ENCODE data around the gene ATP13A1.
A peak's percentile ranks its signal among the peaks of the same experiment; 100 is the strongest.
"Not testable (repeated sequence)": the region's sequence is repeated elsewhere in the genome, so short reads cannot be mapped to it uniquely, and the experiment has no call there.

The ATP13A1 gene

DNA sequence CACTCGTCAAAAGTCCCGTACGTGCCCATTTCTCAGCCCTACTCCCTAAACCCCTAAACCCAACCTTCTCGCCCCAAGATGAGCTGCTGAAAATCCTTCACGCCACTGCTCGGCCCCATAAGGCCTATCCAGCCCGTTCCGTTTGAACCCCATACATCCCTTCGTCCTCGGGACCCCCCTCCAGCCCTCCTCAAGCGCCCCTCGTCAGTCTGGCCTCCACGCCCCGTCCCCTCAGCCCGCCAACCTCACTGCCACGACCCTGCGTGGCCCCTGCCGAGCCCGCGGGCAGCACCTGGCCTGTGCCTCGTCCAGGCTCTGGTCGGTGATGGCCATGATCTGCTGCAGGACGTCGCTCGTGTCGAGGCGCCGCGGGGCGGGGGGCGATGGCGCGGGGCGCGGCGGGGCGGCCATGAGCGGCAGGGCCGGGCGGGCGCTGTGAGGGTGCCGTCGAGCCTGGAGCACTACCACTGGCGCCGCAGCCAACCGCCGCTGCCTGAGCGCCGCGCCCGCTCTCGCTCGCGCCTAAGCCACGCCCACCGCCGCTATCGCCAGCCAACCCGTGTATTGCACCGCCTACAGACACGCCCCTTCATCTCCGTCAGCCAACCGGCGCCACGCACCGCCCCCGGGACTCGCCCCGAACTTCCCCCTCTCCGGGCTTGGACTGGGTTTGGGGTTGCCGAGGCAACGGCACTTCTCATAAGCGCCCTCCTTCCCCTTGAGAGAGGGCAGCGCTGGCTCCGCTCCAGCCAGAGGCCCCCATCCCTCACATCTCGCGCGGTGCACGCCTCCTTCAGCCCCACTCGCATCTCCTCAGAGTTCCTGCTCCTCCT, 45.0 kb downstream of the ATP13A1 start, which contains the start of gene PBX4:
Gene PBX4 (minus strand): TSS at position 469 of the 833 bp plus-strand sequence. CDS start 58 bp downstream, at position 411.
- peak; percentile 94 for DNase-seq

DNA sequence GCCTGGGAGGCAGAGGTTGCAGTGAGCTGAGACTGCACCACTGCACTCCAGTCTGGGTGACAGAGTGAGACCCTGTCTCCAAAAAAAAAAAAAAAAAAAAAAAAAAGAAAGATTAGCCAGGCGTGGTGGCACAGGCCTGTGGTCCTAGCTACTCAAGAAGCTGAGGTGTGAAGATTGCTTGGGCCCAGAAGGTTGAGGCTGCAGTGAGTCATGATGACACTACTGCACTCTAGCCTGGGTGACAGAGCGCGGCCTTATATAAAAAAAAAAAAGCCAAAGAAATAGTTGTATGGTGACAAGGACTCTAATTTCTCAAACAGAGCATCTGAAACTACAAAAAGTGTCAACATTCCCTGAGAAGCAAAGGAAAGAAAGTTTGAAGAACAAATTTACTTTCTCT, 48.4 kb downstream of the ATP13A1 start:
- DNase-seq = no peak

GRCh38 chr19:19613506-19613905, 50.0 kb downstream of the ATP13A1 start:
- no peak for DNase-seq

DNA sequence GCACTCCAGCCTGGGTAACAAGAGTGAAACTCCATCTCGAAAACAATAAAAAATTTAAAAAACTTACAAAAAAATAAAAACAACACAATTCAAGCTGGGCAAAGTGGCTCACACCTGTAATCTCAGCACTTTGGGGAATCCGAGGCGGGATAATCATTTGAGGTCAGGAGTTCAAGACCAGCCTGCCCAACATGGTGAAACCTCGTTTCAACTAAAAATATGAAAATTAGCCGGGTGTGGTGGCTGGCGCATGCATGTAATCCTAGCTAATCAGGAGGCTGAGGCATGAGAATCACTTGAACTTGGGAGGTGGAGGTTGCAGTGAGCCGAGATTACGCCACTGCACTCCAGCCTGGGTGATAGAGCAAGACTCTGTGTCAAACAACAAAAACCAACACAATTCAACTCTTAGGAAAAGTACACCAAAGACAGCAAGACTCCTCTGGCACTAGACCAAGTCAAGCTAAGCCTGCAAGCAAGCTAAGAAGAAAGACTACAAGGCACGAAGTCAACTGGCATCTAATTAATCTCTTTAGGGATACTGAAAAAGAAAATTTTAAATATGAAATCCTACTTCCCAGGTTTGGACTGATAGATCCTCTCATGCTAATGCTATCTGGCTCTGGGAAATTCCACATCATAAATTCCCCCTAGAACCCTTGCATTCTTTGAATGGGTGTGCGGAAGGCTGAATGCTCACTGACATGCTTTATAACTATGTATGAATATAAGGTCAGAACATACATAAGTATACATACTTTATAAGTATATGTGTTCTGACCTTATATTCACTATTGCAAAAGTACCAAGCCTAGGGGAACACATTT, 52.9 kb downstream of the ATP13A1 start:
- DNase-seq = no peak

DNA sequence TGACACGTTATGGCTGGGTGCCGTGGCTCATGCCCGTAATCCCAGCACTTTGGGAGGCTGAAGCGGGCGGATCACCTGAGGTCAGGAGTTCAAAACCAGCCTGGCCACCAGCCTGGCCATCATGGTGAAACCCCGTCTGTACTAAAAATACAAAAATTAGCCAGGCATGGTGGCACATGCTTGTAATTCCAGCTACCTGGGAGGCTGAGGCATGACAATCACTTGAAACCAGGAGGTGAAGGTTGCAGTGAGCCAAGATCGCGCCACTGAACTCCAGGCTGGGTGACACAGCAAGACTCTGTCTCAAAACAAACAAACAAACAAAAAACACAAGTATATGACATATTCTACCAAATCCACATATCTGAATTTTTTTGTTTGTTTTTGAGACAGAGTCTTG, 56.8 kb downstream of the ATP13A1 start:
- DNase-seq = not testable (repeated sequence)

DNA sequence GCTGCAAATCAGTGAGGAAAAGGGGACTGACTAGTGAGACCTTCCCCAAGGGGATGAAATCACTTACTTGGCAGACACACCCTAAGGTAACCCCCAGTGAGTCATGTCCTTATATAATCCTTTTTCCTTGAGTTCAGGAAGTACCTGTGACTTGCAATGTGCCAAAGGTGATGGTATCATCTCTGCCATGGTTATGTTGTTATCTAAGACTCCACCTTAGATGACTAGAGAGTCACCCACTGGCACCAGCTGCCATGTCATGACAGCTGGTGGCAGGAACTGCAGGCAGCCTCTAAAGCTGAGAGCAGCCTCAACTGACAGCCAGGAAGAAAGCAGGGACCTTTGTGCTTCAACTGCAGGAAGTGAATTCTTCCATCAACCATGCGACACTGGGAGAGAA, 57.5 kb downstream of the ATP13A1 start:
- DNase-seq = no peak

DNA sequence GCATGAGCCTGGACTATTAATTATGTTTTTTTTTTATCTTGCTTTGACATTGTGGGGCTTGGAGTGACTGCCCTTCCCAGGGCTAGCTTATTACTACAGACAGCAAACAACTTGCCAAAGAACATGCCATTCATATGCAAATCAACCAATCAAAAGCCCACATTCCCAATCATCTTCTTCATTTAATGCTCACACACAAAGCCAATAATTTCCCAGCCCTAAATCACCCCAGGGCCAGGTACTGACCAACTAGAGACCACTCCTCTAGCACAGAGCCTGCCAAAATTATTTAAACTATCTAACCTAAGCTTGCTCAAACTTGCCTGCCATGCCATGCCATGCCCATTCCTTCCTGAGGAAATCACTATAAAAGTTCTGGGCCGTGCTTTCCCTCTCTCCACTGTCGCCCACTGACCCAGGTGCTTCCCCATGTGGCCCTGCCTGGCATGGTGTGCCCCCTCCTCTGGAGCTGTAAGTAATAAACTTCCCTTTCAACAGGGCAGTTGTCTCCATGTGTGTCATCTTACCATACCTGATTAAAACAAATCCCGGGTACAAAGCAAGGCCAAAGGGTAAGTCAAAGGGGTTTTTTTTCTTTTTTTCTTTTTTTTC, 60.7 kb downstream of the ATP13A1 start:
- no peak for DNase-seq

- no peak for DNase-seq
These were observed 61.3 kb downstream of the ATP13A1 start for GRCh38 chr19:19602136-19602712.

DNA sequence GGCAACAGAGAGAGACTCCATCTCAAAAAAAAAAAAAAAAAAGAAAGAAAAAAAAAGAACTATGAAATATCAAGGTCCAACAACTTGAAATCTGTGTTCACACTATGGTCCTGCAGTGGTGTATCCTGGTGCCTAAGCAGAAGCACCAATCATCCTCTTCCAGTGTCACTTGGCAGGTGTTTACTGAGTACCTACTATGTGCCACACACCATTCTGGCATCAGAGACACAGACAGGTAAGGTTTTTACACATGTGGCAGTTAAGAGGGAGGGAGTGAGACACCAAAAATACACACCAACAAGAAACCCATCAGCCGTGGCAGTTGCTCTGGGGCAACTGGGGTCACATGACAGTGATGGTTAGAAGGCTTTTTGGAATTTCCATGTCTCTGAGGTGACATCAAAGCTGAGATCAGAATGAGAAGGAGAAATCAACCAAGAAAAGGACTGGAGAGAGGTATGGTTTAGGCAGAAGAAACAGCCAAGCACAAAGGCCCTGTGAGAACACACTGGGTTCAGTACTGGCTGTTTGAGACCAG, 62.6 kb downstream of the ATP13A1 start:
- DNase-seq = no peak

DNA sequence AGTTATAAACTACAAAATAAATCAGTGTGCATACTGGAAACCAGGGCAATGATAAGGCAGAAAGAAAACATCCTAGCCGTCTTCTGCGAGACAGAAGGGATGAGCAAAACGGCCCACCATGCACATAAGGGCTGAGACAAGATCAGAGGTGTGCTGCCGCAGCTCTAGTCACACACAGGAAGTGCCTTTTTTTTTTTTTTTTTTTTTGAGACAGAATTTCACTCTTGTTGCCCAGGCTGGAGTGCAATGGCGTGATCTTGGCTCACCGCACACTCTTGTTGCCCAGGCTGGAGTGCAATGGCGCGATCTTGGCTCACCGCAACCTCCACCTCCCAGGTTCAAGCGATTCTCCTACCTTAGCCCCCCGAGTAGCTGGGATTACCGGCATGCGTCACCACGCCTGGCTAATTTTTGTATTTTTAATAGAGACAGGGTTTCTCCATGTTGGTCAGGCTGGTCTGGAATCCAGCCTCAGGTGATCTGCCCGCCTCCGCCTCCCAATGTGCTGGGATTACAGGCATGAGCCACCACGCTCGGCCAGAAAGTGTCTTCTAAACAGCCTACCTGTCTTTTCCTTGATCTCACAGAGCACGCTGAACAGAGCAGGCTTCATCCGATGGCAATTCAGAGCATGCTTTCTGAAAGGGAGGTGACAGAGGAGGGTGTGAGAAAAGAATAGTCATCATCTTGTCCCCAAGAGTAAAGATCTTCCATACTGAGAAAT, 64.6 kb downstream of the ATP13A1 start:
- not testable (repeated sequence) for DNase-seq

DNA sequence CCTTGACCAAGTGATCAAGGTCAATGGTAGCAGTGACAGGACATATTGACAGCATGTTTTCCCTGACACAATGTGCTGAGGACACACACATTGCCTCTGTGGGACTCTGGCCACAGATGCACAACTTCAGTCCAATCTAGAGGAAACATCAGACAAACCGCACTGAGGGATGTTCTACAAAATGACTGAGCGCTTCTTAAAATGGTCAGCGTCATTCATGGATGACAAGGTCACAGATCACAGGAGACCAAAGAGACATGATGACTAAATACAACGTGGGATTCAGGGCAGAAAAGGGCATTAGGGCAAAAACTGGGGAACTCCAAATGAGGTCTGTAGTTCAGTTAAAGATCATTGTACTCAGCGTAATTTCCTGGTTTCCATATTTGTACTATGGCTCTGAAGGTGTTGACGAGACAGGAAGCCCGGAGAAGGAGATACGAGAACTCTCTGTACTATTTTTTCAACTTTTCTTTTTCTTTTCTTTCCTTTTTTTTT, 65.6 kb downstream of the ATP13A1 start:
- DNase-seq = no peak

Data from NCI-H1092 (cell line).